SK-N-SH treated with all-trans-retinoic acid at 6 μM for 48 hours (cell line): ENCODE measurements around the gene ECM2.

Source experiments
- ATAC-seq: fragments of 200-7000 bp; cut with Tn5 transposase; 3 replicates; pipeline ENCODE4 v1.9.1; 2020; ENCODE audit warnings: mild to moderate bottlenecking, moderate library complexity
- ARNTL ChIP-seq: fragments of 450-650 bp; formaldehyde crosslinking; IDR thresholded peaks from 2 replicates; pipeline ENCODE4 v1.5.0; 2020; ENCODE audit warnings: low read depth, mild to moderate bottlenecking, moderate library complexity, borderline replicate concordance
- BACH2 ChIP-seq: fragments of 250-450 bp; sonication (Bioruptor Pico); IDR thresholded peaks from 2 replicates; pipeline ENCODE4 v1.9.0; 2021; ENCODE audit warnings: mild to moderate bottlenecking, borderline replicate concordance
- CREB5 ChIP-seq: fragments of 250-450 bp; sonication (Bioruptor Pico); IDR thresholded peaks from 2 replicates; pipeline ENCODE4 v1.5.1; 2020; ENCODE audit warnings: low read depth, mild to moderate bottlenecking, moderate library complexity
- CSDC2 ChIP-seq: fragments of 250-450 bp; sonication (Bioruptor Pico); IDR thresholded peaks from 2 replicates; pipeline ENCODE4 v1.5.0; 2020; ENCODE audit warnings: mild to moderate bottlenecking, moderate library complexity
- ESRRG ChIP-seq: fragments of 250-450 bp; sonication (Bioruptor Pico); IDR thresholded peaks from 2 replicates; pipeline ENCODE4 v1.6.1; 2021; ENCODE audit warnings: mild to moderate bottlenecking
- GLIS3 ChIP-seq: fragments of 250-450 bp; sonication (Bioruptor Pico); IDR thresholded peaks from 2 replicates; pipeline ENCODE4 v1.5.0; 2020; ENCODE audit warnings: mild to moderate bottlenecking, moderate library complexity
- ISL1 ChIP-seq: fragments of 250-450 bp; sonication (Bioruptor Pico); IDR thresholded peaks from 2 replicates; pipeline ENCODE4 v2.1.2; 2022; ENCODE audit warnings: mild to moderate bottlenecking, moderate library complexity
- OSR1 ChIP-seq: fragments of 250-450 bp; sonication (Bioruptor Pico); IDR thresholded peaks from 2 replicates; pipeline ENCODE4 v1.8.0; 2022; ENCODE audit warnings: moderate library complexity, mild to moderate bottlenecking, inconsistent platforms
- PATZ1 ChIP-seq: fragments of 250-450 bp; sonication (Bioruptor Pico); IDR thresholded peaks from 2 replicates; pipeline ENCODE4 v1.8.0; 2020; ENCODE audit warnings: mild to moderate bottlenecking, moderate library complexity, borderline replicate concordance
- PPARA ChIP-seq: fragments of 250-450 bp; sonication (Bioruptor Pico); IDR thresholded peaks from 2 replicates; pipeline ENCODE4 v1.5.0; 2020; ENCODE audit warnings: mild to moderate bottlenecking, borderline replicate concordance
- RARB ChIP-seq: fragments of 250-450 bp; sonication (Bioruptor Pico); IDR thresholded peaks from 2 replicates; pipeline ENCODE4 v1.8.0; 2021; ENCODE audit warnings: mild to moderate bottlenecking, moderate library complexity
- SNAI2 ChIP-seq: fragments of 250-450 bp; sonication (Bioruptor Pico); IDR thresholded peaks from 2 replicates; pipeline ENCODE4 v1.5.0; 2020; ENCODE audit warnings: mild to moderate bottlenecking, moderate library complexity
- TCF4 ChIP-seq: fragments of 250-450 bp; sonication (Bioruptor Pico); IDR thresholded peaks from 2 replicates; pipeline ENCODE4 v1.8.0; 2021; ENCODE audit warnings: mild to moderate bottlenecking, moderate library complexity, borderline replicate concordance
- TOX ChIP-seq: fragments of 250-450 bp; sonication (Bioruptor Pico); IDR thresholded peaks from 2 replicates; pipeline ENCODE4 v1.8.0; 2021; ENCODE audit warnings: mild to moderate bottlenecking, moderate library complexity, borderline replicate concordance
- TSHZ2 ChIP-seq: fragments of 250-450 bp; sonication (Bioruptor Pico); IDR thresholded peaks from 2 replicates; pipeline ENCODE4 v1.5.0; 2020; ENCODE audit warnings: mild to moderate bottlenecking, moderate library complexity
- ZC3H10 ChIP-seq: fragments of 250-450 bp; sonication (Bioruptor Pico); IDR thresholded peaks from 2 replicates; pipeline ENCODE4 v1.5.1; 2021; ENCODE audit warnings: mild to moderate bottlenecking, moderate library complexity
- ZFP3 ChIP-seq: fragments of 250-450 bp; sonication (Bioruptor Pico); IDR thresholded peaks from 2 replicates; pipeline ENCODE4 v1.5.0; 2020; ENCODE audit warnings: mild to moderate bottlenecking, moderate library complexity
- ZFP30 ChIP-seq: fragments of 450-650 bp; formaldehyde crosslinking; IDR thresholded peaks from 2 replicates; pipeline ENCODE4 v1.5.0; 2022; ENCODE audit warnings: mild to moderate bottlenecking, moderate library complexity
- ZNF565 ChIP-seq: fragments of 450-650 bp; formaldehyde crosslinking; conservative IDR thresholded peaks from 2 replicates; pipeline ENCODE4 v1.5.0; 2020; ENCODE audit warnings: low read depth, mild to moderate bottlenecking, moderate library complexity
- ZNF8 ChIP-seq: fragments of 450-650 bp; formaldehyde crosslinking; IDR thresholded peaks from 2 replicates; pipeline ENCODE4 v1.5.0; 2020; ENCODE audit warnings: mild to moderate bottlenecking, moderate library complexity
- TF ChIP-seq, protein P1 (sequence below): fragments of 250-450 bp; sonication (Bioruptor Pico); IDR thresholded peaks from 2 replicates; pipeline ENCODE4 v1.5.1; 2021; ENCODE audit warnings: mild to moderate bottlenecking, moderate library complexity
- TF ChIP-seq, protein P2 (sequence below): fragments of 250-450 bp; sonication (Bioruptor Pico); IDR thresholded peaks from 2 replicates; pipeline ENCODE4 v1.8.0; 2021; ENCODE audit warnings: low read depth, mild to moderate bottlenecking, moderate library complexity, borderline replicate concordance

The ECM2 gene

DNA sequence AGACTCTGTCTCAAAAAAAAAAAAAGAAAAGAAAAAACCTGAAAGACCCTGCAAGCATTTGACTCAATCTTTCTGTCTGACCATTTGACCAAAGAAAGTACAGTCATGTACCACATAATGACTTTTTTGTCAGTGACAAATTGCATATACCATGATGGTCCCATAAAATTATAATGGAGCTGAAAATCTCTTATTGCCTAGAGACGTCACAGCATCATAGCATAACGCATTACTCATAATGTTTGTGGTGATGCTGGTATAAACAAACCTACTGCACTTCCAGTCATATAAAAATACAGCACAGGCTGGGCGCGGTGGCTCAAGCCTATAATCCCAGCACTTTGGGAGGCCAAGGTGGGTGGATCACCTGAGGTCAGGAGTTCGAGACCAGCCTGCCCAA lies 10.5 kb downstream of the ECM2 start:
- TF ChIP-seq, protein P1, sequence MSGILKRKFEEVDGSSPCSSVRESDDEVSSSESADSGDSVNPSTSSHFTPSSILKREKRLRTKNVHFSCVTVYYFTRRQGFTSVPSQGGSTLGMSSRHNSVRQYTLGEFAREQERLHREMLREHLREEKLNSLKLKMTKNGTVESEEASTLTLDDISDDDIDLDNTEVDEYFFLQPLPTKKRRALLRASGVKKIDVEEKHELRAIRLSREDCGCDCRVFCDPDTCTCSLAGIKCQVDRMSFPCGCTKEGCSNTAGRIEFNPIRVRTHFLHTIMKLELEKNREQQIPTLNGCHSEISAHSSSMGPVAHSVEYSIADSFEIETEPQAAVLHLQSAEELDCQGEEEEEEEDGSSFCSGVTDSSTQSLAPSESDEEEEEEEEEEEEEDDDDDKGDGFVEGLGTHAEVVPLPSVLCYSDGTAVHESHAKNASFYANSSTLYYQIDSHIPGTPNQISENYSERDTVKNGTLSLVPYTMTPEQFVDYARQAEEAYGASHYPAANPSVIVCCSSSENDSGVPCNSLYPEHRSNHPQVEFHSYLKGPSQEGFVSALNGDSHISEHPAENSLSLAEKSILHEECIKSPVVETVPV (CRISPR knock-in tag): no peak
- TF ChIP-seq, protein P2, sequence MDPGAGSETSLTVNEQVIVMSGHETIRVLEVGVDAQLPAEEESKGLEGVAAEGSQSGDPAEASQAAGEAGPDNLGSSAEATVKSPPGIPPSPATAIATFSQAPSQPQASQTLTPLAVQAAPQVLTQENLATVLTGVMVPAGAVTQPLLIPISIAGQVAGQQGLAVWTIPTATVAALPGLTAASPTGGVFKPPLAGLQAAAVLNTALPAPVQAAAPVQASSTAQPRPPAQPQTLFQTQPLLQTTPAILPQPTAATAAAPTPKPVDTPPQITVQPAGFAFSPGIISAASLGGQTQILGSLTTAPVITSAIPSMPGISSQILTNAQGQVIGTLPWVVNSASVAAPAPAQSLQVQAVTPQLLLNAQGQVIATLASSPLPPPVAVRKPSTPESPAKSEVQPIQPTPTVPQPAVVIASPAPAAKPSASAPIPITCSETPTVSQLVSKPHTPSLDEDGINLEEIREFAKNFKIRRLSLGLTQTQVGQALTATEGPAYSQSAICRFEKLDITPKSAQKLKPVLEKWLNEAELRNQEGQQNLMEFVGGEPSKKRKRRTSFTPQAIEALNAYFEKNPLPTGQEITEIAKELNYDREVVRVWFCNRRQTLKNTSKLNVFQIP (CRISPR knock-in tag): no peak
- TF ChIP-seq ESRRG (CRISPR knock-in tag): no peak
- no peak for TF ChIP-seq ZNF8 (CRISPR knock-in tag)
- TF ChIP-seq CSDC2: no peak
- TF ChIP-seq PATZ1 (CRISPR knock-in tag): no peak
- TF ChIP-seq ARNTL (CRISPR knock-in tag): no peak
- TF ChIP-seq OSR1 (CRISPR knock-in tag): no peak
- TF ChIP-seq PPARA (CRISPR knock-in tag): no peak
- TF ChIP-seq ZNF565: no peak
- TF ChIP-seq TCF4 (CRISPR knock-in tag): no peak
- TF ChIP-seq SNAI2: no peak
- TF ChIP-seq ZFP30 (CRISPR knock-in tag): no peak
- no peak for TF ChIP-seq ZC3H10 (CRISPR knock-in tag)
- TF ChIP-seq CREB5 (CRISPR knock-in tag): no peak
- ATAC-seq: no peak

- no peak for TF ChIP-seq ZNF8 (CRISPR knock-in tag)
- no peak for TF ChIP-seq ISL1 (CRISPR knock-in tag)
- no peak for TF ChIP-seq CSDC2
- TF ChIP-seq RARB: no peak
- TF ChIP-seq GLIS3: no peak
- TF ChIP-seq ZFP3 (CRISPR knock-in tag): no peak
- TF ChIP-seq ARNTL (CRISPR knock-in tag): no peak
- no peak for TF ChIP-seq TOX
- TF ChIP-seq CREB5 (CRISPR knock-in tag): no peak
- TF ChIP-seq TCF4 (CRISPR knock-in tag): no peak
- TF ChIP-seq BACH2 (CRISPR knock-in tag): no peak
- no peak for TF ChIP-seq PPARA (CRISPR knock-in tag)
- no peak for TF ChIP-seq SNAI2
- no peak for TF ChIP-seq ZC3H10 (CRISPR knock-in tag)
- no peak for TF ChIP-seq ZNF565
- TF ChIP-seq, all 23 proteins: peak for 0
- no peak for ATAC-seq
Observed at GRCh38 chr9:92524881-92525280, 10.9 kb downstream of the ECM2 start.

DNA sequence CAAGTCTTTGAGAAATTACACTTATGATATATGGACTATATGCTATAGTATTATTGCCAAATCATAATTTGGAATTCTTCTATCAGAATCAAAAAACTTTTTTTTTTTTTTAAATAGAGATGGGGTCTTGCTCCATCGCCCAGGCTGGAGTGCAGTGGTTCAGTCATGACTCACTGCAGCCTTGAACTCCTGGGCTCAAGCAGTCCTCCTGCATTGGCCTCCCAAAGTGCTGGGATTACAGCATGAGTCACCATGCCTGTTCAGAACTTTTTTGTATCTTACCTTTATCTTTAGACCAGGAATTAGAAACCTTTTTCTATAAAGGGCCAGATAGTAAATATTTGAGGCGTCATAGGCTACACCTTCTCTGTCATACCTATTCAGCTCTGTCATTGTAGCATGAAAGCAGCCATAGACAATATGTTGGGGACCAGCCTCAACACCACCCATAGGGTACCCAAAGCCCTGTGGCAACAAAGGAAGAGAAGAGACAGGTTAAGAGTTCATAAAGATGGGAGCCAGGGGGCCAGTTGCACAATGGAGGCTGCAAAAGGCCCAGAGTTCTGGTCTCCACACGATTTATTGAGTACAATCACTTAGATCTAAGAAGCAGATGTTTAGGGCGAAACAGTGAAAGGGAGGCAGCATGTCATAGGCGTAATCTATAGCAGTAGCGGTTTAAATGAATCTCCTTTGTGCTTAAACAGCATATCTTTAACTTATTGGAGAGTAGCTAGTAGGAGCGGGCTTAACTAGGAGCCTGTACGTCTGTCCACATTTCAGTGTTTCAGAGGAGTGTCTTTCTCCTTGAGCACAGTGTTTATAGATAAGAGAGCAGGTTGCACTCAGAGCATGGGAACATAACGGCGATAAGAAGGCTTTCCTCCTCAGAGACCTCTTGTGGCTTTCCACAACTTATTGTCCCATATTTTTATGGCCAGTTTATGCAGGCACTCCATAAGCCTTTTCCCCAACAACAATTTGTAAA lies 12.5 kb downstream of the ECM2 start:
- ATAC-seq: no peak
- TF ChIP-seq TSHZ2 (CRISPR knock-in tag) (no peak), ESRRG (CRISPR knock-in tag) (no peak), PATZ1 (CRISPR knock-in tag) (no peak), ZC3H10 (CRISPR knock-in tag) (no peak), CSDC2 (no peak), ARNTL (CRISPR knock-in tag) (no peak), GLIS3 (no peak)
- TF ChIP-seq, protein P2 (CRISPR knock-in tag): no peak
